Activated T-cell treated with anti-CD3 and anti-CD28 coated beads, Interleukin-2, amount 50 U/mL, for 48 hours (primary cell): ENCODE results near the gene TSR3.

Experiments used
- DNase-seq, 2 experiments: peaks; one replicate each; pipeline ENCODE4 v3.0.0-alpha.2; 2020

The TSR3 gene

DNA sequence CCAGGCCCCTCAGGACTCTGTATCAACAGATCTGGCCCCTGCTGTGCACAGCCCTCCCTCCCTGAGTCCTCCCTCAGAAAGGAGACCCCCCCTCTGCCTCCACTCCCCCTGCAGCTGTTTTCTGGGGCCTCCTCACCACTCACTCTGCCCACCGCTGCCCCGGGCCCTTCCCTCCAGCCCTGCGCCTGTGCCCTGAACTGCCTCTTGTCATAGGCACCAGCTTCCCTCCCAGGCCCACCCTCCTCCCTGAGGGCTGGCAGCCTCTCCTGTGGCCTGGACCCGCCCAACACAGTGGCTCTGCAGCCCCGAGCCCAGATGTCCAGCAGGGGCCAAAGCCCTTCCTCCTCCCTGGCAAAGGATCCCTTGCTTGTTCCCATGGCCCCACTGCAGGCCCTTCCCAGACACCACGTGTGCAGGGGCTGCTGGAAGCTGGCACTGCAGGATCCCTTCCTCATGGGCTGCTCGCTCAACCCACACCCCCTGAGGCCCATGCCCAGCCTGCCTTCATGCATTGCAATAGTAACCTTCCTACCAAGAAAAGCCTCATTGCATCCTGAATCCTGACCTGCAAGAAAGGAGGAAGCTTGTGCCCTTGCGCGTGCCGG, 25.8 kb upstream of the TSR3 start:
- DNase-seq = no peak

DNA sequence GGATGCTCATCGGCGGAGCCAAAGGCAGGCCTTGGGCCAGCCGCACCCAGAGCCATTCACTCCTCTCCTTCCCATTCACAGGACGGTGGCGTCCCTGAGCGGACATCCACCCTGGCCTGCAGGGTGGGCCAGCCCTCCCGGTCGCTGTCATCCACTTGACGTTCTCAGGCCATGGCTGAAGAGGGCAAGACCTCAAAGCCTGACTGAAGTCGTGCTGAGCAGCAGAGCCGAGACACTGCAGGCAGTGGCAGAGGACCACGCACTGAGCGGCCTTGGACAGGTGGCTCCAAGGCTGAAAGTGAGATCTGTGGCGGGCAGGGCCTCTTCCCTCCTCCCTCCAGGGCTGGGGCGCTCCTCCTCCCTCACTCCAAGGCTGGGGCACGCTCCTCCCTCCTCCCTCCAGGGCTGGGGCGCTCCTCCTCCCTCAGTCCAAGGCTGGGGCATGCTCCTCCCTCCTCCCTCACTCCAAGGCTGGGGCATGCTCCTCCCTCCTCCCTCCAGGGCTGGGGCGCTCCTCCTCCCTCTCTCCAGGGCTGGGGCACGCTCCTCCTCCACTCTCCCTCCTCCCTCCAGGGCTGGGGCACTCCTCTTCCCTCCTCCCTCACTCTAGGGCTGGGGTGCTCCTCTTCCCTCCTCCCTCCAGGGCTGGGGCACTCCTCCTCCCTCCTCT, 24.2 kb upstream of the TSR3 start:
- DNase-seq = no peak

DNA sequence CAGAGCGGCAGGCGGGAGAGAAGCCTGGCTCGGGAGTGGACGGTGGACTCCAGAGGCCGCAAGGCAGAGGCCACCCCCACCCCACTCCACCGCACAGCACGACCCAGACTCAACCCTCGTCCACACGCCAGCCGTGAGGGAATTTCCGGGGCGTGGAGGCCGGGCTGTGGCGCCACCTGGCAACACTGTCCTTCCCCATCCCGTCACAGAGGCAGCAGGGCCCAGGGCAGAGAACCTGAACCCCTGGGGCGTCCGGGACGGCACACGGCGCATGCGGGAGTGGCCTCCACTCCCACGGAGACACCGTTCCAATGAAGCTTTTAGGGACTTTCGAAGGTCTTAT, 23.6 kb upstream of the TSR3 start:
- DNase-seq = no peak

DNA sequence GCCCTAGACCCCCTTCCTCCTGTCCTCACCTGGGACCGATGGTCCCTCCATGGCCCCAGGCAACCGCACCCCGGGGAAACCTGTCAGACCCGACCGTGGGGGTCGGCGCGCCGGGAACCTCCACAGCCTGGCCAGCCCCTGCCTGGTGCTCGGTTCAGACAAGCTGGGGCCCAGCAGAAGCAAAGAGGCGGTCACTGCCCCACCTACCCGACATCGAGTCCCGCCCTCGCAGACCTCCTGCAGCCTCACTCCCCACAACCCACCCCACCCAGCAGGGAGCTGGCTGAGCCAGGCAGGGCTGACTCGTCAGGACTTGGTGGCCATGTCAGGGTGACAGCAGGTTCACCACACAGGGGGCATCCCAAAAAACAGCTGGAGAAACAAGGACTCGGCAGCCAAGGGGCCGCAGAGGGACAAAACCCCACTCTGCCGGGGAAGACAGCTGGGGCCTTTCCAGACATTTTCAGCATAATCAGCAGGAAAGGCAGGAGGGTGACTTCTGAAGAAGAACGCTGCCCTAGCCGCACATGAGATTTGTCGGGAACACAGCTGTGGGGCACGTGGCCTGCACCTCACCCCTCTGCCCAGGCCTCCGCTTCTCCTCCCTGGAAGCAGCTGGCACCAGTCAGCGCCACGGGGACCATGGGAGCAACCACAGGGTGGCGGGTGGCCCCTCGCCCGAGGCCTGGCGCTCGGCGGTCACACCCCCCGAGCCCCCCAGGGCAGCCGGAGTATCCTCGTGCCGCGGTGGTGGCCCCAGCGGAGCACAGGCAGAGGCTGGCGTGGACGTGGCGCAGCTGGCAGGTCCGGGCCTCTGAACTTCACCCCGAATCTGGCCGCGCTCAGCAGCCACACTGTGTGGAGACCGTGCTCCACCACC, 23.0 kb upstream of the TSR3 start:
- no peak for DNase-seq

DNA sequence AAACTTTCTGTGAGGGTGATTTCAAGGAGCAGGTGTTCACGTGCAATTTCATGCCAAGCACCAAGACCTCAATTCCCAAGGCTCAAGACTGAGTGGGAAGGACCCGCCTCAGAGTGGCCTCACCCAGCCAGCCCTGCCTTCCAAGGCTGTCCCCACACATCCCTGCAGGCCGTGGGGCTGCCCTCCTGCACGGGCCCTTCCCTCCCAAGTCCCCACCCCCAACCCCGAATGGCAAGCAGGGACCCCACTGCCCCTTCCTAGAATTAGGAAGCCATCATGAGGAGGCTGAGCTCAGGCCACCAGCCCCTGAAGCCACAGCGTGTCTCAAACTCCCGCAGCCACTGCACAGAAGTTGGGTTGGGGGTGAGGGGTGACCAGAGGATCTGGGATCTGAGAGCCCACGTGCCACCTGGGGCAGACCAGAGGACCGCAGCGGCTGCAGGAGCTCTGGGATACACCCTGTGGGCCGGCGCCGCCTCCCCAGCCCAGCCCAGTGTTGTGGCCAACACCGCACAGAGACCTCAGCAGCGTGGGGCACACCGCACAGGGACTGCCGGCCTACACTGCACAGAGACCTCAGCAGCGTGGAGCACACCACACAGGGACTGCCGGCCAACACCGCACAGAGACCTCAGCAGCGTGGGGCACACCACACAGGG, 20.7 kb upstream of the TSR3 start:
- DNase-seq = no peak

DNA sequence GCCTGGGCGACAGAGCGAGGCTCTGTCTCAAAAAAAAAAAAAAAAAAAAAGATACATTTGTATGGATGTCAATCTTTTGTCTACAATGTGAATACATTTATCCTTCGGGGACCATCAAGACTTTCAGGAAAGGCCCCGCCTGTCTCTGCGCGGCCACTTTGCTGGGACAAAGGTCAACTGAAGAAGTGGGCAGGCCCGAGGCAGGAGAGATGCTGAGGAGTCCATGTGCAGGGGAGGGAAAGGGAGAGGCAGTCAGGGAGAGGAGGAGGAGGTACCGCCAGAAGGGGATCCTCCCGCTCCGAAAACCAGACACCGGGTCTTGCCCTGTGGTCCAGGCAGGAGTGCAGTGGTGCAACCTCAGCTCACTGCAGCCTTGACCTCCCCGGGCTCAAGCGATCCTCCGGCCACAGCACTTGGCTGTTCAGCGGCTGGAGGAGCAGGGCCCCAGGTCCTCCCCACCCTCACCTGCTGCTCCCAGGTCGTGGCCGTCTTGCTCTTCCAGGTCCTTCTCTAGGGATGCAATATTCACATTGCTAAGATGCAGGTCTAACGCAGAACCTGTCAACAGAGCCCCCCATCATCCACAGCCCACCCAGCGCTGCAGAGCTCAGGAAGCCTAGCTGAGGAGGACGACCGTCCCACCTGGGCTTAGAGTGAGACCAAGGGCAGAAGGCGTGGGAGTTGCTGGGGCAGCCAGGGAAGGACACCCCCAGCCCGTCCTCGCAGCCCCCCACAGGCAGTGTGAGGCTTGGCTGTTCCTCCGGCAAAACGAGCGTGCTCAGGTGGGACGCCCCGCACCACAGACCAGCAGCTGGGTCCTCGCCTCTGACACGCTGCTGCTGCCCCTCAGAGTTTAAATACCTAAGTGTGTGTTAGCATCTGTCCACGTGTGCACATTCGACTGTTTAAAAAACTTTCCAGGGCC, 19.6 kb upstream of the TSR3 start:
- DNase-seq = no peak

DNA sequence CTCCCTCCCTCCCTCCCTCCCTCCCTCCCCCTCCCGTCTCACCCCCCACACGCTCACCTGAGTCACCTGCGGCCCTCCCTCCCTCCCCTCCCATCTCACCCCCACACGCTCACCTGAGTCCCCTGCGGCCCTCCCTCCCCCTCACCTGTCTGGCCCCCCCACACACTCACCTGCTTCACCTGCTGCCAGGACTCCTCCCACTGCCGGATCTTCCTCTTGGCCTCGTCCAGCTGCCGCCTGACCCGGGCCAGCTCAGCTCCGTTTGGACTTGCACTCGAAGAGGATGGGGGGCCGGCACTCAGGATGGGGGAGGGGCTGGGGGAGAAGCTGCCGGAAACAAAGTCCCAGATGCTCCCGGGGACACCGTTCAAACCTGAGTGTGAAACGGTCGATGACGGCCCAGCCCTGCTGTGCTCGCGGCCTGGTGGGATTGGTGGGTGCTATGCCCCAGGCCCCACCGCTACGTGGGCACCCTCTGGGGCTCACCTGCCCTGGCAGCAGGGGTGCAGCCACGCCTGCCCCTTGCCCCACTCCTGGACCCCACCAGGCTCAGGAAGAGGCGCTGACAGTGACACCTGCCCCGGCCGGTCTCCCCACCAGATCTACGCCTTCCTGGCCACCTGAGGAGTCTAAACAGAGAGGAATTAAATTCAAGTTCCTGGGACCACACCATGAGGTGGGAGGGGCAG, 16.0 kb upstream of the TSR3 start:
- DNase-seq = no peak

DNA sequence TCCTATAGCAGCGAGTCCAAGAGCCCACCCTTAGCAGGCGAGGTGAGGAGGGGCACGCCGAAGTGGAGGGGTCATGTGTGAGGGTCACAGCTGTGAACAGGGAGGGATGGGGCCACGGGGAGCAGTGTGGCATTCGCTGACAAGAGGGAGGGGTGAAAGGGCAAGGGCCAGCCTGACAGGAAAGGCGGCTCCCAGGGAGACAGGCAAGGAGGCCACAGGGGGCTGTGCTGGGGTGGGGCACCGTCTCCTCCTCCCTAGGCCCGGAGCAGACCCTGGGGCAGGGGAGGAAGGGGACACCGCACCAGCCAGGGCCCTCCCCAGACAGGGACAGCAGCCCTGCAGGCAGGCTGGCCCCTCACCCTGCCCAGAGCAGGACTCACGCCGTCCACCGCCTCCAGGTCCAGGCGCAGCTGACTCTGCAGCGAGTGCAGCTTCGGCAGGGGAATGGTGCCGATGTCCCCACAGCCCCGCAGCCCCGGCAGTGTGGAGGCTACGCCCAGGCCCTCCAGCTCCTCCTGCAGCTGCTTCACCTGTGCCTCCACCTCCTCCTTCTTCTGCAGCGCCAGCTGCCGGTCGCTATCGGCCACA, 15.1 kb upstream of the TSR3 start:
- DNase-seq = no peak

DNA sequence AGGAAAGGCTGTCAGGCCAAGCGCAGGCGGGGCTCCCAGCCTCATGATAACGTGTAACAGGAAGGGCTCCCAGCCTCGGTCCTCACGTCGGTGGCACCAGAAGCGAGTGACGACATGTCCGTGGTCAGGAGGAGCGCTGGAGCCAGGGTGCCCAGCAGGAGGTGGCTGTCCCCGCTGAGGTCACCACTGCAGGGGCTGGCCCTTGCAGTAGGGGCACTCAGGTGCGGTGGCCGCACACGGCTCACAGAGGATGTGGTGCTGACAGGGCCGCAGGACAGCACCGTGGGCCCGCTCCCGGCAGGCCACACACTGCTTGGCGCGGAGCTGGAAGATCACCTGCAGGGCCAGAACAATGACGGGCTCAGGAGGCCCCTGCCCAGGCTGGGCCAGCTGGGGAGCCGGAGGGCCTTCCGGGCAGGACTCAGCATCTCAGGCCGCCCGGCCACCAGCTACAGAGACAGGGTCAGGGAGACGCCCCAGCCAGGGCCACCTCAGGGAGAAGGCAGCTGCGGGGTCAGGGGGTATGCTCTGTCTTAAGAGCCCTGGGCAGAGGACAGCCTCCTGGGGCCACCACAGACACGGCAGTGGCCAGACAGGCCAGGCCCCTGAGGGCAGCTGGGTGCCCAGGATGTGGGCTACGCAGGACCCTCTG, 14.5 kb upstream of the TSR3 start:
- no peak for DNase-seq

DNA sequence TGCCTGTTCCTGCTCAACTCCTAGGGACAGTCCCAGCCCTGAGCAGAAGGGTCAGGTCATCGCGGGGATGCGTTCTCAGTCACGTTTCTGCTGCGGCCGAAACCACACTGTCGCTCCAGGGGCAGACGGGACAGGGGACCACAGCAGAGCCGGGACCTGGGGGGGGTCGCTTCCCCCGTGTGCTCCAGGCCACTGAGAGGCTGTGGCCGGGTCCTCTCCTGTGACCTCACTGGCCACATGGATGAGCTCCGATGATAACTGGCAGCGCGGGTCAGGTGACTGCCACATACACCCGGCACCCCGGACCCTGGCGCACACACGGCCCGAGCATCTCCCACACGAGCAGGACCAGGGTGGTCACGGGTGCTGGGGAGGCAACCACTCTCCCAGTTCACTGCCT, 12.8 kb upstream of the TSR3 start:
- DNase-seq = no peak

DNA sequence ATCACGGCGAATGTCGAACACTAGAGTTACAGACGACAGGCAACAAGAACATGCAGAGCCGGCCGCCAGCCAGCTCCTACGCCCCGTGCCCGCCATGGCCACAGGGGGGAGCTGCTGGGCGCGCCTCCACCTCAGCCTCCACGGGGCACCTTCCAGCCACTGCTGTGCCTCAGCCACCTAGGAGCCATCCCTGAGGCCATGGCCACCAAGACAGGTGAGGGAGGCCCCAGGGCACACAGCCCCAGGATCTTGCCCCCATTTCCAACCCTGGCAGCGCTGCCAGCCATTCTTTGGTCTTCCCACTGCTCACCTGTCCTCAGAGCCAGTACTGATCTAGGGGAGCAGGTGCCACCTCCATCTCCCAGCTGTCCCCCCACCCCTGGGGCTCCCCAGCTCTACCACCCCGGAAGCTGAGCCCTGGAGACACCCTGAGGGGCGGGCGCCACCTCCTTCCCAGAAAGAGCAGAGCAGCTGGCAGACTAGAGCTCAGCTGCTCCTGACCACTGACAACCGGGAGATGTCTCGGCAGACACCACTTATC, 11.9 kb upstream of the TSR3 start:
- DNase-seq = peak; percentile 81 to 85

DNA sequence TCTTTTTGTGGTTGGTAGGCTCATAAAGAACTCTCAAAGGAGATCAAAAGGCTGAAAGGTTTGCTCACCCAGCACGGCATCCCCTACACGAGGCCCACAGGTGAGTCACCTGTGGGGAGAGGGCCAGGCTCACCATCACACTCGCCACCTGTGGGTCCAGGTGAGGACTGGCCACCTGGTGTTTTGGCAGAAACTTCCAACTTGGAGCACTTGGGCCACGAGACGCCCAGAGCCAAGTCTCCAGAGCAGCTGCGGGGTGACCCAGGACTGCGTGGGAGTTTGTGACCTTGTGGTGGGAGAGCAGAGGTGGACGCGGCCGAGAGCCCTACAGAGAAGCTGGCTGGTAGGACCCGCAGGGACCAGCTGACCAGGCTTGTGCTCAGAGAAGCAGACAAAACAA, 11.1 kb upstream of the TSR3 start:
- no peak for DNase-seq

DNA sequence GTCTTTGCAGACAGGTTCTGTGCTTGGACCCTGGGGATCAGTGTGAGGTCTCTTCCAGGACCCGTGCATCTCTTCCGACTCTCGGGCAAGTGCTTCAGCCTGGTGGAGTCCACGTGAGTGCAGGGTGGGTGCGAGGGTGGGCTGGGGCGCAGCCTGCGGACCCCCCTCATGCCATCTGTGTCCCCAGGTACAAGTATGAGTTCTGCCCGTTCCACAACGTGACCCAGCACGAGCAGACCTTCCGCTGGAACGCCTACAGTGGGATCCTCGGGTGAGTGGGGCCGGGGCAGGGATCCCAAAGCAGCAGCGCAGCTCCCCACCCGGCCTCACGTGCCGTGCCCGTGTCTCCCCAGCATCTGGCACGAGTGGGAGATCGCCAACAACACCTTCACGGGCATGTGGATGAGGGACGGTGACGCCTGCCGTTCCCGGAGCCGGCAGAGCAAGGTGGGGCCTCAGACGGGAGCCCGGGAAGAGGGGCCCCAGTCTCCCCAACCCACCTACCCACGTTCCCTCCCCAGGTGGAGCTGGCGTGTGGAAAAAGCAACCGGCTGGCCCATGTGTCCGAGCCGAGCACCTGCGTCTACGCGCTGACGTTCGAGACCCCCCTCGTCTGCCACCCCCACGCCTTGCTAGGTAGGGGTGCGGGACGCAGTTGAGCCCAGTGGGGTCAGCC, 10.1 kb upstream of the TSR3 start:
- DNase-seq = no peak

DNA sequence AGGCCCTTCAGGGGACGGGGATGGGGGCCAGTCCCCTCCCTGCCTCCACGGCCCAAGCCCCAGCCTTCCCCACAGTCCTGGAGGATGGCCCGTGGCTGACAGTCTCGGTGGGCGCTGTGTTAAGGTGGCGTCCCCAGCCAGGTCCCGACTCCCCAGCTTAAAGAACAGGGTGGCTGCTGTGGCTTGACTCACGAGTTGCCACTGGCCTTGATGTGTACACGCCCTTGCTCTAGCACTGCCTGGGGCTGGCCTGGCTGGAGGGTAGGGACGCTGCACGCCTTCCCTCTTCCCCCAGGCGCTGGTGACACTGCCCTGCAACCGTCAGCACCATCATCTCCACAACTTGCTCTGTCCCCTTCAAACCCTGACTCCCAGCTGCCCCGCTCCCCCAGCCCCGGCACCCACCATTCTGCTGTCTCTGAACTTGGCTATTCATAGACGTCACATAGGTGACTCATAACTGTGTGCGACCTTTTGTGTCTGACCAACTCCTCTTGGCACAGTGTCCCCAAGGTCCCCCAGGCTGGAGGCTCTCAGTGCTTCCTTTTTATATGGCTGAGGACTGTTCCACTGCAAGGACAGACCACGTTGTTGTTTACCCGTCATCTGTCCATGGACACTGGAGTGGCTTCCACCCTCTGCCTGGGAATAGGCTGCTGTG, 6.4 kb upstream of the TSR3 start:
- DNase-seq = no peak

DNA sequence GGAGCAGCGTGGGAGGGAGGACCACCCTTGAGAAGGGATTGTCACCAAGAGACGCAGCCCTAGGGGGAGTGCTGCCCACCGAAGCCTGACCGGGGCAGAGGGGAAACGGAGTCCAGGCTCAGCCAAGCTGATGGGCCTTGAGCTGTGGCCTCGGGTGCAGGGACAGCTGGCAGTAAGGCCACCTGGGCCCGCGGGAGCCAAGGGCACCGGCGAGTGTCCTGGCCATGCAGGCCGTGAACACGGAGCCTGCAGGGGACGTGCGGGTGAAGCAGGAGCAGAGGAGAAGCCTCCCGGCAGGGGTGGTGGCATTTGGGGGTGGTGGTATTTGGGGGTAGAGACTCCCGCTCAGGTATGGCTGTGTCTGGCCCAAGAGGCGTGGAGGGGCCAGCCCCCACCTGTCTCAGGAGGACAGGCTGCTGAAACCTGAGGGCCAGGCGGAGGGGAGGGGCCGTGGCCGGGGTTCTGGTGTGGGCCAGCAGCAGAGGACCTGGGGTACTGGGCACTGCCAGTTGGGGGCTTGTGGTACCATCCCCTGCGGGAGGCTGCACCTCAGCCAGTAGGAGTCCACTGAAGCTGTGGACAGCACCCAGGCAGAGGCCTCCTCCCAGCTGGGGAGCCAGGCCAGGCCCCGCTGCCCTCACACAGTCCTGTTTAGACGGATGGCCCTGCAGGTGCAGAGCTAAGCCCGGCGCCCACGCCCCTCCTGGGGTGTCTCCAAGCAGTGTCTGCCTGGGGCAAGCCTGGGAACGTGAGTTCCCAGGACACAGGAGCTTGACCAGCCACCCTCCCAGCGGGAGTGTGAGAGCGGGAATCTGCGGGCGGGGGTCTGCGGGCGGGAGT, 4.6 kb upstream of the TSR3 start:
- DNase-seq = no peak

DNA sequence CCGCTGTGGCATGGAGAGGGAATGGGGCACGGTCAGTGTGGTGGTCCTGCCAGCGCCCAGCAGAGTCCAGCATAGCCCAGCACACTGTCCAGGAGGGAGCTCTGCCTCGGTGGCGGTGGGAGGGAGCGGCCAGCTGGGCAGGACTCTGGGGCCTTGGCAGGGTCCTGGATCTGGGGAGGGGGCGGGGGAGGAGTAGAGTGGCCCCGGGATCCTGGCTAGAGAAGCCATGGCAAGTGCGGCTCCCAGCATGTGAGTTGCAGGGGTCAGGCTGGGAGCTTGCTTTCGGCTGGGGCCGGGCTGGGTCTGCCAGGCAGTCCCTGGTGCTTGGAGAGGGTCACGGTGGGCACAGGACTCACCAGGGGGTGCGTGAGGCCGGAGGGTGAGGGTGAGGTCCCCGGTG, 3.9 kb upstream of the TSR3 start:
- no peak for DNase-seq

DNA sequence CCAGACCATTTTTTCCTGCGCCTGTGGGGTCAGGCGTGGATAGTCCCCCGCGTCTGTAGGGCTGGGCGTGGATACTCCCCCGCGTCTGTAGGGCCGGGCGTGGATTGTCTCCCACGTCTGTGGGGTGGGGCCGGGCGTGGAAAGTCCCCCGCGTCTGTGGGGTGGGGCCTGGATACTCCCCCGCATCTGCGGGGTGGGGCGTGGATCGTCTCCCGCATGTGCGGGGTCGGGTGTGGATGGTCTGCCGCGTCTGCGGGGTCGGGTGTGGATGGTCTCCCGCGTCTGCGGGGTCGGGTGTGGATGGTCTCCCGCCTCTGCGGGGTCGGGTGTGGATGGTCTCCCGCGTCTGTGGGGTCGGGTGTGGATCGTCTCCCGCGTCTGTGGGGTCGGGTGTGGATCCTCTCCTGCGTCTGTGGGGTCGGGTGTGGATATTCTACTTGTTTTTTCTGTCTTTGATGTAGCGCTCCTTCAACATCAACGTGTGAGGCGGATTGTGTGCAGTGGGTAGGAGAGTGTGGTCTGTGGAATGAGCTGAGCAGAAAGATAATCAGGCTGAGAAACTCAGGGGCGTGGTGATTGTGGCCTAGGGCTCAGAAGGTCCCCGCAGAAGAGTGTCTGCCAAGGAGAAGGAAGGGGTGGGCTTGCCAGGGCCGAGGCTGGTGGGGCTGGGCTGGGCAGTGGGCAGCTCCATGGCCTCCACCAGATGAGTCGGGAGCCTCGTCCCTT, 3.3 kb upstream of the TSR3 start:
- no peak for DNase-seq

DNA sequence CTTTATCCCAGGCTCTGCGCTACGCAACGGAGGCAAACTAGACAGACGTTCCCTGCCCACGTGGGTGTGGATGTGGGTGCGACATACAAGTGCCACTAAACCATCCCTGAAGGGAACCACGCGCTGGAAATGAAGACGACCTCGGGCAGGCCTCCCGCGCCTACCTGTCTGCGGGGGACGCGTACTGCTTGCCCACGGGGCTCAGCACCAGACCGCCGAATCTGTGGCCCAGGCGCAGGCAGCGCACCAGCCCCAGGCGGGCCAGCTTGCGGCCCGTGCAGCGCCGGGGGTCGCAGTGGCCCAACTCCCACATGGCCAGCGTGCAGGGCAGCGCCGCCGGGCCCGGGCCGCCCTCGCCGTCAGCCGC, 480 bp downstream of the TSR3 start:
- DNase-seq = no peak
